KG1 (cell line): Measurements from ENCODE around the gene PAQR6.

Experiments
- DNase-seq: peaks from one replicate; lab custom pipeline; 2025; lab: John Stamatoyannopoulos, UW

Gene PAQR6

DNA sequence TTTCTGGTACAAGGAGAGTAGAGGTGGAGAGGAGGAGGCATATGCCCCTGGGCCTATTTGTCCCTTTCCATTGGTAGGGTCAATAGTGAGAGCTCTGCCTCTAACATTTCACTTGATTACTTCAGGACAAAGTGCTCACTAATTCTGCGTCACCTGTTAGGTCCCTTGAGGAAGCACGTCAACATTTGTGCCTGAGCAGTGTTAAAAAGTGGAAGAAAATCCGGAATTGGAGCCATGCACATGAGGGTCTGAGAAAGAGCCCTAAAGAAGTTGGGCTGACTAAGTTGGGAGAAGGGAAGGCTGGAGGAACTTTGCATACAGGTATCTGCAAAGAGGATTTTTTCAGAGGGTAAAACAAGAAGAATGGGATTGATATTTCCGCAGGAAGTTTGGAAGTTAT is 52.0 kb downstream of the PAQR6 start:
- DNase-seq = no peak

DNA sequence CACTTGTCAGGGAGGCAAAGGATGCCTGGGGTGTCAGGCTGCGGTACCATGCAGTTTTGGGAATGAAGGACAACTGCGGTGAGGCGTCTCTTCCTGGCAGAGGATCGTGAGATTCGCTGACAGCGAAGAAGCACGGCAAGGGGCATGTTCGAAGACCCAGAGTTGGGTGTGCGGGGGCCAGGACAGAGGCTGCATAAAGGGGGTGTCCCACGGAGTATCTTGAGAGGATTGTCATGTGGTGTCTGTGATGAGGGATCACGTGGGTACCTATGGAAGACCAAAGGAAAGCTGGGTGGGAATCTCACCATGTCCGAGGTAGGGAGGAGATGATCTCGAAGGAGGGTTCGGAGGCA is 53.6 kb downstream of the PAQR6 start:
- no peak for DNase-seq

DNA sequence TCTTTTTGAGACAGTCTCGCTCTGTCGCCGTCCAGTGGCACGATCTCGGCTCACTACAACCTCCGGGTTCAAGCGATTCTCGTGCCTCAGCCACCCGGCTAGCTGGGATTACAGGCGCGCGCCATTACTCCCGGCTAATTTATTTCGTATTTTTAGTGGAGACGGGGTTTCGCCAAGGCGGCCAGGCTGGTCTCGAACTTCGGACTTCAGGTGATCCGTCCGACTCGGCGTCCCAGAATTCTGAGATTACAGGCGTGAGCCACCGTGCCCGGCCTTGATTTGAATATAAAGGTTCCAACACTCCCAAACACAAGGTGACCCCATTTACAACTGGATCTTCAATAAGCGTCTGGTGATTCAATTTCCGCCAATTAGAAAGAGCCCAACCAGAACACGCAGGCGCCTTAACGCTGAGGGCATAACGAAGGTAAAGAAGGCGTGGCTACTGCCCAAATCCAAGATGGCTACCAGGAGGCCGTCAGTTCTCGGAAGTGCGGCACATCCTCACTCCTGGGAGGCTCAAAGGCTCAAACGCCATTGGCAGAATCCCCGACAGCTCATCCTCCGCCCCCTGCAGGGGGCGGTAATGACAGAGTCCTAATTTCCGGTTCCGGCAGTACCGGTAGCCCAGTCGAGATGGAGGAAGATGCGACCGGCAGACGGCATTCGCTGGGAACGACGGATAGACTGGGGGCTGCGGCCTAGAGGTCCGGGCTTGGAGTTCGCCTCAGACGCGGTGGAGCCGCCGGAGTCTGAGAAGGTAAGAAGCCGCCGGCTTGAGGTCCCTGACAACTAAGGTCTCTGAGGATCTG is 54.2 kb downstream of the PAQR6 start, which contains the start of gene SLC25A44:
Gene SLC25A44 (plus strand): TSS at position 617 of the 812 bp plus-strand sequence. CDS start 5,744 bp downstream, outside the sequence.
- peak; percentile 99 for DNase-seq
